Neuronal stem cell (in vitro differentiated cells): Measurements from ENCODE around the gene BUD31.

ENCODE experiments used
- DNase-seq: peaks from one replicate; pipeline ENCODE4 v3.0.0-alpha.2; 2013; ENCODE audit warnings: low spot score
- H2AFZ ChIP-seq: one replicate; pipeline ENCODE4 v1.6.1; 2013; ENCODE audit warnings: mild to moderate bottlenecking, low read length, inconsistent platforms
- H2AK5ac ChIP-seq: 2 replicates; pipeline ENCODE4 v1.6.1; 2013; ENCODE audit warnings: low read depth, mild to moderate bottlenecking, inconsistent platforms, low read length, moderate library complexity, mixed read lengths
- H2BK120ac ChIP-seq: 2 replicates; pipeline ENCODE4 v1.6.1; 2013; ENCODE audit warnings: low read depth, mild to moderate bottlenecking, inconsistent platforms, low read length, moderate library complexity, mixed read lengths
- H2BK12ac ChIP-seq: one replicate; pipeline ENCODE4 v1.6.1; 2013; ENCODE audit warnings: low read length, inconsistent platforms
- H2BK15ac ChIP-seq: 2 replicates; pipeline ENCODE4 v1.6.1; 2013; ENCODE audit warnings: mild to moderate bottlenecking, low read length, inconsistent platforms, mixed read lengths
- H2BK5ac ChIP-seq: one replicate; pipeline ENCODE4 v1.6.1; 2013; ENCODE audit warnings: inconsistent platforms, mild to moderate bottlenecking, low read length, moderate library complexity
- H3K14ac ChIP-seq: one replicate; pipeline ENCODE4 v1.6.1; 2013; ENCODE audit warnings: low read length, inconsistent platforms
- H3K18ac ChIP-seq: 2 replicates; pipeline ENCODE4 v1.6.1; 2013; ENCODE audit warnings: low read length, inconsistent platforms
- H3K23ac ChIP-seq: 2 replicates; pipeline ENCODE4 v1.6.1; 2013; ENCODE audit warnings: low read depth, mild to moderate bottlenecking, mixed read lengths, low read length, inconsistent platforms; ENCODE audit not compliant: poor library complexity
- H3K27ac ChIP-seq: replicated peaks from 3 replicates; pipeline ENCODE4 v1.5.1; 2013; ENCODE audit warnings: low read length, inconsistent platforms
- H3K27me3 ChIP-seq, 3 experiments: 2 replicates each; pipeline ENCODE4 v1.6.1; 2013; ENCODE audit warnings: low read length in 3 of 3, mild to moderate bottlenecking in 2 of 3, inconsistent platforms in 1 of 3, low read depth in 1 of 3, mixed read lengths in 1 of 3, moderate library complexity in 1 of 3; ENCODE audit not compliant: control insufficient read depth in 3 of 3, insufficient read depth in 3 of 3
- H3K36me3 ChIP-seq, 2 donors: replicated peaks in 1 of 2; 2 replicates each; pipeline ENCODE4 v1.6.1; 2013; ENCODE audit warnings: low read length in 2 of 2; ENCODE audit not compliant: control insufficient read depth in 2 of 2, insufficient read depth in 2 of 2
- H3K4ac ChIP-seq: 2 replicates; pipeline ENCODE4 v1.6.1; 2013; ENCODE audit warnings: inconsistent platforms, mild to moderate bottlenecking, low read length, moderate library complexity
- H3K4me1 ChIP-seq, 2 donors: 1 replicate in 1 of 2; 2 replicates in 1 of 2; pipeline ENCODE4 v1.6.1; 2013; ENCODE audit warnings: low read length in 2 of 2, low read depth in 1 of 2; ENCODE audit not compliant: control insufficient read depth in 2 of 2, insufficient read depth in 1 of 2
- H3K4me2 ChIP-seq: one replicate; pipeline ENCODE4 v1.6.1; 2013; ENCODE audit warnings: mild to moderate bottlenecking, low read length, inconsistent platforms; ENCODE audit not compliant: insufficient read depth, poor library complexity, severe bottlenecking
- H3K4me3 ChIP-seq, 2 donors: 2 replicates each; pipeline ENCODE4 v1.5.1; 2013; ENCODE audit warnings: low read length in 2 of 2, mild to moderate bottlenecking in 2 of 2, inconsistent platforms in 1 of 2, moderate library complexity in 1 of 2
- H3K79me1 ChIP-seq: one replicate; pipeline ENCODE4 v1.6.1; 2013; ENCODE audit warnings: low read depth, mild to moderate bottlenecking, inconsistent platforms, low read length, moderate library complexity
- H3K9ac ChIP-seq: one replicate; pipeline ENCODE4 v1.6.1; 2013; ENCODE audit warnings: mild to moderate bottlenecking, low read depth, low read length, inconsistent platforms; ENCODE audit not compliant: poor library complexity
- H3K9me3 ChIP-seq, 2 donors: replicated peaks in 1 of 2; 2 replicates each; pipeline versions ENCODE3 to v1.6.1; 2013; ENCODE audit warnings: low read length in 2 of 2, mild to moderate bottlenecking in 2 of 2, inconsistent platforms in 1 of 2, low read depth in 1 of 2, mixed read lengths in 1 of 2, moderate library complexity in 1 of 2; ENCODE audit not compliant: control insufficient read depth in 2 of 2, insufficient read depth in 1 of 2
- H4K8ac ChIP-seq: one replicate; pipeline ENCODE4 v1.6.1; 2013; ENCODE audit warnings: low read depth, mild to moderate bottlenecking, inconsistent platforms, low read length, moderate library complexity
- H4K91ac ChIP-seq: one replicate; pipeline ENCODE4 v1.6.1; 2013; ENCODE audit warnings: low read length, low read depth, mild to moderate bottlenecking, inconsistent platforms; ENCODE audit not compliant: poor library complexity
- WGBS, 2 donors: extraction: QIAGEN DNeasy Blood & Tissue Kit; methylation state at CpG; one replicate each; pipeline ENCODE4 v1.1.7; 2013; ENCODE audit warnings: missing lambda C conversion rate in 2 of 2, mixed read lengths in 1 of 2; ENCODE audit not compliant: insufficient read length in 2 of 2, insufficient replicate concordance in 1 of 2; ENCODE audit errors: extremely low coverage in 2 of 2; 5-methylcytosine and 5-hydroxymethylcytosine counted together

BUD31 gene

GRCh38 chr7:99406557-99406956 is 2.2 kb upstream of the BUD31 start:
- Histone ChIP-seq H3K9ac (no peak overlapping the region), H3K4ac (no peak overlapping the region), H3K23ac (no peak overlapping the region), H2AK5ac (no peak overlapping the region), H2BK120ac (no peak overlapping the region), H3K27ac (no peak overlapping the region), H3K27me3 (no peaks in the 10 kb centered on the region), H2AFZ (no peak overlapping the region), H2BK15ac (no peak overlapping the region), H2BK12ac (no peak overlapping the region), H3K4me1 (peaks cover 2 to 18% of the 10 kb centered on the region in 2 donors), H2BK5ac (no peak overlapping the region), H3K4me2 (no peak overlapping the region), H4K8ac (no peak overlapping the region), H3K9me3 (no peaks in the 10 kb centered on the region), H3K14ac (no peak overlapping the region), H3K79me1 (peaks cover 22% of the 10 kb centered on the region), H3K18ac (no peak overlapping the region), H4K91ac (no peak overlapping the region), H3K4me3 (peak overlapping the region in 1 of 2 donors; percentile 95), H3K36me3 (peaks cover 32 to 57% of the 10 kb centered on the region in 2 donors)
- no peak for DNase-seq
- WGBS, 2 donors, result no CpG with 5 or more reads among the region's 1 CpG

- no peaks in the 10 kb centered on the region for H3K9me3 ChIP-seq
- H4K8ac ChIP-seq, result no peak overlapping the region
- no peak overlapping the region for H2BK12ac ChIP-seq
- peak overlapping the region; percentile 5 for H2BK120ac ChIP-seq
- peaks cover 22% of the 10 kb centered on the region for H3K79me1 ChIP-seq
- peak overlapping the region; percentile 95 for H3K9ac ChIP-seq
- H3K27ac ChIP-seq, result peak overlapping the region; percentile 63
- H3K4me1 ChIP-seq, result peaks cover 2 to 18% of the 10 kb centered on the region in 2 donors
- no peak overlapping the region for H4K91ac ChIP-seq
- H3K4ac ChIP-seq, result no peak overlapping the region
- peak overlapping the region; percentile 56 for H3K4me2 ChIP-seq
- peak overlapping the region; percentile 65 for H3K14ac ChIP-seq
- peak overlapping the region; percentile 38 for H2AK5ac ChIP-seq
- no peak for DNase-seq
- H2BK15ac ChIP-seq, result no peak overlapping the region
- H3K36me3 ChIP-seq, result peaks cover 30 to 57% of the 10 kb centered on the region in 2 donors
- H3K4me3 ChIP-seq, result peak overlapping the region; percentile 95 to 98
- no peaks in the 10 kb centered on the region for H3K27me3 ChIP-seq
- H3K18ac ChIP-seq, result peak overlapping the region; percentile 96
- H2BK5ac ChIP-seq, result peak overlapping the region; percentile 79
- H2AFZ ChIP-seq, result peak overlapping the region; percentile 95
- H3K23ac ChIP-seq, result peak overlapping the region; percentile 56
- WGBS, 2 donors, result no CpG with 5 or more reads among the region's 28 CpGs
Measured at GRCh38 chr7:99407872-99408378, 844 bp upstream of the BUD31 start.

GRCh38 chr7:99409192-99409572 is 413 bp downstream of the BUD31 start:
- no peak overlapping the region for H3K23ac ChIP-seq
- WGBS, 2 donors, result no CpG with 5 or more reads among the region's 18 CpGs
- peak overlapping the region; percentile 91 for H3K9ac ChIP-seq
- peaks cover 21 to 57% of the 10 kb centered on the region in 2 donors for H3K36me3 ChIP-seq
- no peak overlapping the region for H2BK15ac ChIP-seq
- H4K91ac ChIP-seq, result no peak overlapping the region
- H2BK5ac ChIP-seq, result peak overlapping the region; percentile 79
- peak overlapping the region; percentile 66 for H3K4me2 ChIP-seq
- H3K27me3 ChIP-seq, result no peaks in the 10 kb centered on the region
- H3K4me3 ChIP-seq, result peak overlapping the region; percentile 95 to 98
- no peak overlapping the region for H3K4ac ChIP-seq
- H3K14ac ChIP-seq, result no peak overlapping the region
- peak overlapping the region; percentile 82 for H3K27ac ChIP-seq
- H3K18ac ChIP-seq, result peak overlapping the region; percentile 51
- DNase-seq, result no peak
- no peak overlapping the region for H2AK5ac ChIP-seq
- peaks cover 2 to 18% of the 10 kb centered on the region in 2 donors for H3K4me1 ChIP-seq
- H3K9me3 ChIP-seq, result no peaks in the 10 kb centered on the region
- no peak overlapping the region for H2BK120ac ChIP-seq
- H4K8ac ChIP-seq, result no peak overlapping the region
- H3K79me1 ChIP-seq, result peaks cover 22% of the 10 kb centered on the region
- H2BK12ac ChIP-seq, result no peak overlapping the region
- H2AFZ ChIP-seq, result peak overlapping the region; percentile 95

GRCh38 chr7:99409806-99410205 is 1.0 kb downstream of the BUD31 start:
- Histone ChIP-seq H2AFZ (no peak overlapping the region), H3K14ac (no peak overlapping the region), H3K4ac (no peak overlapping the region), H3K9me3 (no peaks in the 10 kb centered on the region), H3K18ac (no peak overlapping the region), H3K4me2 (peak overlapping the region; percentile 66), H2AK5ac (no peak overlapping the region), H4K8ac (no peak overlapping the region), H2BK5ac (no peak overlapping the region), H4K91ac (no peak overlapping the region), H2BK120ac (no peak overlapping the region), H3K79me1 (peaks cover 17% of the 10 kb centered on the region), H3K23ac (no peak overlapping the region), H3K27me3 (no peaks in the 10 kb centered on the region), H3K9ac (no peak overlapping the region), H3K36me3 (peaks cover 20 to 57% of the 10 kb centered on the region in 2 donors), H2BK12ac (no peak overlapping the region), H3K4me3 (peak overlapping the region in 1 of 2 donors; percentile 95), H2BK15ac (no peak overlapping the region), H3K4me1 (peaks cover 2 to 18% of the 10 kb centered on the region in 2 donors), H3K27ac (no peak overlapping the region)
- DNase-seq, result no peak
- no CpG with 5 or more reads among the region's 3 CpGs for WGBS, 2 donors
